AG10803 (cell line): ENCODE data around the gene IPMK.
A peak's percentile ranks its signal among the peaks of the same experiment; 100 is the strongest.

Source experiments
- DNase-seq: peaks from one replicate; pipeline ENCODE4 v3.0.0; 2010; ENCODE audit warnings: low read depth
- H3K4me3 ChIP-seq: 2 replicates; pipeline ENCODE4 v1.5.1; 2011; ENCODE audit warnings: mild to moderate bottlenecking, low read length, control low read depth
- CTCF ChIP-seq: conservative IDR thresholded peaks from 2 replicates; pipeline ENCODE4 v1.5.1; 2011; ENCODE audit warnings: mild to moderate bottlenecking, low read length, control low read depth, inconsistent platforms

IPMK gene

GRCh38 chr10:58300676-58301075, 33.0 kb upstream of the IPMK start:
- no peak overlapping the region for H3K4me3 ChIP-seq
- no peak for TF ChIP-seq CTCF
- no peak for DNase-seq

- H3K4me3 ChIP-seq: no peak overlapping the region
- peak; percentile 53 for DNase-seq
- peak; percentile 95 for TF ChIP-seq CTCF
Measured at GRCh38 chr10:58299580-58299979, 31.9 kb upstream of the IPMK start.

- TF ChIP-seq CTCF: no peak
- no peak for DNase-seq
- H3K4me3 ChIP-seq: no peak overlapping the region
Measured at GRCh38 chr10:58293989-58294388, 26.3 kb upstream of the IPMK start.

- peak; percentile 92 for TF ChIP-seq CTCF
- peak; percentile 62 for DNase-seq
- H3K4me3 ChIP-seq: no peak overlapping the region
Measured at GRCh38 chr10:58291538-58292174, 24.0 kb upstream of the IPMK start.

GRCh38 chr10:58282615-58283014, 14.9 kb upstream of the IPMK start:
- DNase-seq: no peak
- no peak overlapping the region for H3K4me3 ChIP-seq
- no peak for TF ChIP-seq CTCF

GRCh38 chr10:58281092-58281752, 13.5 kb upstream of the IPMK start:
- H3K4me3 ChIP-seq: no peak overlapping the region
- DNase-seq: peak; percentile 34
- no peak for TF ChIP-seq CTCF

GRCh38 chr10:58280477-58280876, 12.8 kb upstream of the IPMK start:
- TF ChIP-seq CTCF: no peak
- no peak for DNase-seq
- no peak overlapping the region for H3K4me3 ChIP-seq
